Colon (tissue), 2 donors: Measurements from ENCODE around the gene RNF212B.
"Not testable (repeated sequence)": the region's sequence is repeated elsewhere in the genome, so short reads cannot be mapped to it uniquely, and the experiment has no call there.

Source experiments
- FAIRE-seq: peaks from 2 replicates; lab custom pipeline; 2012; peaks lifted over from hg19 to GRCh38; lab: Jason Lieb, UNC
- donor health status: control.
- donor health status: control.

Gene RNF212B

DNA sequence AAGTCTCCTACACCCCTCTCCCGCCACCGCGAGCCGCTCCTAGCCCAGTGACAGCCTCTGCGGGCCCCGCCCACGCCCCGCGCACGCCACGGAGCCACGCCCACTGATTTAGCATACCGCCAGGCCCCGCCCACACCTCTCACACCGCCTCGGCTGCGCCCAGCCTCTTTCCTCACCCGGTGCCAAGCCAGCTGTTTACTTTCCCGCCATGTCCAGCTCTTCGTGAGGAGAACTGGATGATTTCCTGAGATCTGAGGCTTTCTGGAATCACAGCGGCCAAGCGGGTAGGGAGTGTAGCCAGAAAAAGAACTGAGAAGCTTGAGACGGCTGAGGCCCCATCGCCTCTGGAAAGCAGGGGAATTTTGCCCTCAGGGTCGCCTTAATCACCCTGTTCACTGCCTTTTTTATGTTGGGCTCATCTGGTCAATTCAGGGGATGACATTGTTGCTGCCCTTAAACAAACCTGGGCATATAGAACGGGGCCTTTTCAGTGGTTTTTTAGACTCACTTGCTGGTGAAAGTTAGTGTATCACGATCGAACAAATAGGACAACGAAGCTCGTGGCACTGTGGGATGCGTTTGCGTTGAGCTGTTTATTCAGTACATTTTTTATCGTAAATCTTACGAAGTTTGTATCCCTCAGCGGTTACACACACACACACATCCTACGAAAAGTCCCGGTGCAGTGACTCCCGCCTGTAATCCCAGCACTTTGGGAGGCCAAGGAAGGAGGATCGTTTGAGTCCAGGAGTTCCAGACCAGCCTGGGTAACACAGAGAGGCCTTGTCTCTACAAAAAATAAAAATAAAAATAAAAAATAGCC, at the start of gene RNF212B:
TSS of gene RNF212B (plus strand) at position 165 of the 823 bp plus-strand sequence. CDS start 2,410 bp downstream, outside the sequence.
- no peak for FAIRE-seq

DNA sequence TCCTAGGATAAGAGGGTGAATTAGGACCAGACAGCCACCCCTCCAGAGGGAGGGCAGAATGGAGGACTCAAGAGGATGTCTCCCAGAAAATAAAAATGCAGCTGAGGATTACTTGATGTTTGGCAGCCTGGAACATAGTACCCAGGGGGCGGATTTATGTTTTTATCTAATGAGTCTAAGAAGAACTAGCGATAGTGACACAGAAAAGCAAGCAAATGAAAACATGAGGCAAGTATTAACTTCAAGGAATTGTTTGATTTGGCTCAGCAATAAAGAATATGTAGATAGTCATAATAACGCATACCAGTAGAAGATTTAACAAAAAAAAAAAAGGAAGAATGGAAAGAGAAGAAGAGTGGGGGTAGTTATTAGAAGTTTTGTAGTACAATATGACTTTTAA, 44.3 kb upstream of the RNF212B start:
- no peak for FAIRE-seq

DNA sequence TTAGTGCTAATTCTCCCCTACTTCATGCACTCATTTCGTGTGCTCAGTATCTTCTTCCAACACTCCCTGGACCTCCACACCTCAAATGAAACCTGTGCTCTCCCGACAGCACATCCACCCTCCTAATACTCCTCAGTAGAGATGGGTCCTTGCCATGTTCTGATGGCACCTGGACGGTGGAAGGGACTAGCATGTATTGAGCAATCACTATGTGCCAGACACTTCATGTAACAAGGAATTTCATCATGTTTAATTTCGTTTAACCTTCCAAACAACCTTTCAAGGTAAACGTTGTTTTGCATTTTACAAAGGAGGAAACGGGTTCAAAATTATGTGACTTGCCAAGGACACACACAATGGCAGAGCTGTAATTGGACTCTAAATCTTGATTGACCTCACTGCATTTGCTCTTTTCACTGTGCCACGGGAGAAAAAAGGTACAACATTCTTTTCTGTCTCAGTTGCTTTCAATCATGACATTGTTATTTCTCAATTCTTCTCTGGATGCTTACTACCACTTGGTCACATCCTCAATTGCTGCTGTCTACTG, 42.1 kb upstream of the RNF212B start:
- FAIRE-seq = no peak

- not testable (repeated sequence) for FAIRE-seq
Measured at GRCh38 chr14:23196487-23196886, 41.2 kb upstream of the RNF212B start.

GRCh38 chr14:23199141-23199540, 38.6 kb upstream of the RNF212B start:
- not testable (repeated sequence) for FAIRE-seq

- no peak for FAIRE-seq
Measured at GRCh38 chr14:23202001-23202400, 35.7 kb upstream of the RNF212B start.

GRCh38 chr14:23206422-23207145, 31.2 kb upstream of the RNF212B start:
- no peak for FAIRE-seq

DNA sequence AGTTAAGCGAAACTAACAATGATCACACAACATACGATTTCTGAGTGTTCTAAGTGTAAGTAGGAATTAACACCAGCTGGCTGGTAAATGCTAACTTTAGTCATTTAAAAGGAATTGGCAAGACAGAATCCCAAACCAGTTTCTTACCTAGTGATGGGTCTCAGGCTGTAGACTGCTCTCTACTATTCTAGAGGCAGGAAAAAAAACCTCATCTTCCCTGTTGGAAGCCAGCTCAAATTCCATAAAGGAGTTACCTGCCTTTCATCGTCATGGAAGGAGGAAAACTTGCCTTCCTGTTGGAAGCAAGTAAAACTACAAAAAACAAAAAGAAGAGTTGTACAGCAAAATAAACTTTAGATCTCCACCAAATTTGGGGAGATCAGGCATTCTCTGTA, 30.6 kb upstream of the RNF212B start:
- no peak for FAIRE-seq

DNA sequence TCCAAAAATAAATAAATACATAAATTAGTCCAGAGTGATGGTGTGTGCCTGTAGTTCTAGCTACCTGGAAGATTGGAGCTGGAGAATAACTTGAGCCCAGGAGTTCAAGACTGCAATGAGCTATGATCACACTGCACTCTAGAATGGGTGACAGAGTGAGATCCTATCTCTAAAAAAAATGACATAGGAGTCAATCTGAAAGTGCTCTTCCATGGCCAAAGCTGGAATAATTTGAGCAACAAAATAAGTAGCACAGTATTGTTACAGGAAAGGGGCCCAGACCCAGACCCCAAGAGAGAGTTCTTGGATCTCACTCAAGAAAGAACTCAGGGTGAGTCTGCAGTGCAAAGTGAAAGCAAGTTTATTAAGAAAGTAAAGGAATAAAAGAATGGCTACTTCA, 29.4 kb upstream of the RNF212B start:
- no peak for FAIRE-seq

DNA sequence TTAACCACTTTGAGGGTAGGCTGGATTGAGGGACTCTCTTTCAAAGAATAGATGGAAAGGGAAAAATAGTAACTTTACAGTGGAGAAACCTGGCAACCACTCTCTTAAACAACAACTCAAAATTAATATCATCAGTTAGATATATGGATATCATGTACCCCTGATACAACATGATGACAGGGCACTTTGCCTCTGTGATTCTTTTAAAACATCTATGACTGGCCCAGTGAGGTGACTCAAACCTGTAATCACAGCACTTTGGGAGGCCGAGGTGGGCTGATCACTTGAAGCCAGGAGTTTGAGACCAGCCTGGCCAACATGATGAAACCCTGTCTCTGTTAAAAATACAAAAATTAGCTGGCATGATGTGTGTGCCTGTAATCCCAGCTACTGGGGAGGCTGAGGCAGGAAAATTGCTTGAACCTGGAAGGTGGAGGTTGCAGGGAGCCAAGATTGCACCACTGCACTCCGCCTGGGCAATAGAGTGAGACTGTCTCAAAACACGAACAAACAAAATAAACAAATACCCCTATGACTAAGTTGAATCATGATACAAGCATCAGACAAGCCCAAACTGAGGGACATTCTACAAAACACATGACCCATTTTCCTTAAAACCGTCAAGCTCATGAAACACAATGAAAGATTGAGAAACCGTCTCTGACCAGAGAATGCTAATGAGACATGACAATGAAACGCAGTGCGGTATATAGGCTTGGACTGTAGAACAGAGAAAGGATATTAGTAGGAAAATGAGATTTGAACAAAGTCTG, 27.9 kb upstream of the RNF212B start:
- no peak for FAIRE-seq

DNA sequence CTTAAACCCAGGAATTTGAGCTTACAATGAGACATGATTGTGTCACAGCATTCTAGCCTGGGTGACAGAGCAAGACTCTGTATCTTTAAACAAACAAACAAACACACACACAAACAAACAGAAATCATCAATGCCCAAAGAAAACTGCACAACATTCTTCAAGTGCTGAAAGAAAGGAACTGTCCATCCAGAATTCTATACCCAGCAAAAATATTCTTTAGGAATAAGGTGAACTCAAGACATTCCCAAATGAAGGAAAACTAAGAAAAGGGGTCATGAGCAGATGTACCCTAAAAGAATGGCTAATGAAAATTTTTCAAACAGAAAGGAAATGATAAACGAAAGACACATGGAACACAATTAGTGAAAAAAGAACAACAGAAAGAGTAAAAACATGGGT, 22.3 kb upstream of the RNF212B start:
- FAIRE-seq = no peak

DNA sequence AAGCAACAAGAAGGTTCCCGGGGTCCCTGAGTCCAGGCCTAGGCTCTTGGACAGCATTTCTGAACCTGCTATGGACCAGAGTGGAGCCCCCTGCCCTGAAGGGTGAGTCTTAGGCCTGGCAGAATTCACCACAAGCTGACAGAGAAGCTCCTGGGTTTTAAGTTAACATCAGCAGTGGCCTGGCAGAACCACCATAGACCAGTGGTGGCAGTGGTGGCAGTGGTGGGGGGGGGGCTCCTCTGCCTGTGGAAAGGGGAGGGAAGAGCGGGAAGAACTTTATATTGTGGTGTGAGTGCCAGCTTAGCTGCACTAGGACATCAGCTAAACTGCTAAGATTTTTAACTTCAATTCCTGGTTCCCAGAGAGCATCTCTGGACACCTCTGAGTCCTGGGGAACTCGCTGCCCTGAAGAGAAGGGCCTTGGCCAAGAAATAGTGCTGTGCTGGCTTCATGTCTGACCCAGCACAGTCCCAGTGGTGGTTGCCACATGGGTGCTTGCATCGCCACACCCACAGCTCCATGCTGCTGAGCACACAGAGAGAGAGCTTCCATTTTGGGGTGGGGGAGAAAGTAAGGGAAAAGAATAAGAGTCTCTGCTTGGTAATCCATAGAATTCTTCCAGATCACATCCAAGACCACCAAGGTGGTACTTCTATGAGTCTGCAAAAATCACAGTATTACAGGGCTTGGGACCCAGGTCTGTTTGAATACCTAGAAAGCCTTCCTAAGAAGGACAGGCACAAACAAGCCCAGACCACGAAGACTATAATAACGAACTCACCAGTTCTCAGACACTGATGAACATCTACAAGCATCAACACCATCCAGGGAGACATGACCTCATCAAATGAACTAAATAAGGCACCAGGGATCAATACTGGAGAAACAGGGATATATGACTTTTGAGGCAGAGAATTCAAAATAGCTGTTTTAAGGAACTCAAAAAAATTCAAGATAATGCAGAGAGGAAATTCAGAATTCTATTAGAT, 20.4 kb upstream of the RNF212B start:
- FAIRE-seq = no peak

DNA sequence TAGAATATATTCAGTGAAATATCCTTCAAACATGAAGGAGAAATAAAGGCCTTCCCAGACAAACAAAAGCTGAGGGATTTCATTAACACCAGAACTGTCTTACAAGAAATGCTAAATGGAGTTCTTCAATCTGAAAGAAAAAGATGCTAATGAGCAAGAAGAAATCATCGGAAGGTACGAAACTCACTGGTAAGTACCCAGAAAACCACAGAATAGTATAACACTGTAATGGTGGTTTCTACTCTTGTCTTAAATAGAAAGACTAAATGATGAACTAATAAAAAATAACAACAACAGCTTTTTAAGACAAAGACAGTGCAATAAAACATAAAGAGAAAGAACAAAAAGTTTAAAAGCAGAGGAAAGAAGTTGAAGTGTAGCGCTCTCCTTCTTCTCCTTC, 18.7 kb upstream of the RNF212B start:
- FAIRE-seq = no peak

GRCh38 chr14:23224958-23225357, 12.8 kb upstream of the RNF212B start:
- FAIRE-seq = not testable (repeated sequence)

GRCh38 chr14:23227566-23227965, 10.2 kb upstream of the RNF212B start:
- FAIRE-seq = no peak

GRCh38 chr14:23228812-23229211, 8.9 kb upstream of the RNF212B start:
- no peak for FAIRE-seq

- FAIRE-seq = not testable (repeated sequence)
Measured at GRCh38 chr14:23232241-23232808, 5.4 kb upstream of the RNF212B start.

- FAIRE-seq = no peak
Measured at GRCh38 chr14:23240661-23241060, 2.9 kb downstream of the RNF212B start.

- FAIRE-seq = not testable (repeated sequence)
Measured at GRCh38 chr14:23241061-23241715, 3.5 kb downstream of the RNF212B start.

DNA sequence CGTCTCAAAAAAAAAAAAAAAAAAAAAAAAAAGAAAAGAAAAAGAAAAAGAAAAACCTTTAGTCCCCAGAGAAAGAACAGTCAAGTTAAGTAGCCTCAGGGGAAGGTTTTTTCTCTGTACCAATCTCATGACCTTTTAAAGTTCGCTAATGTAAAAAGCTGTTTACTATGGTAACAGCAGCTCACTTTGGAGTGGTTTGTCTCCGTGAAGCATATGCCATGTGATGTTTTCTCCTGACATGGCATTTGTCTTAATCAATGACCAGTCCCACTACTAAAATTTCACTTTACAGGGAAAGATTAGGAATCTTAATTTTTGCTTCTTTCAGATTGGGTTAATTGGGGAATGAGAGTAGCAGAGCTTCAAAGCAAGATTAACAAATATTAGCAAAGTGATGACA, 4.3 kb downstream of the RNF212B start:
- no peak for FAIRE-seq
